22Rv1 (cell line): ENCODE results near the gene RNU1-3.
"Not testable (repeated sequence)": the region's sequence is repeated elsewhere in the genome, so short reads cannot be mapped to it uniquely, and the experiment has no call there.

ENCODE experiments used
- CTCF ChIP-seq: fragments of 450-650 bp; IDR thresholded peaks from 2 replicates; pipeline ENCODE4 v1.5.1; 2017; ENCODE audit warnings: mild to moderate bottlenecking
- ZFX ChIP-seq: fragments of 450-650 bp; IDR thresholded peaks from 2 replicates; pipeline ENCODE4 v1.6.1; 2017; ENCODE audit warnings: antibody characterized with exemption, borderline replicate concordance

- not testable (repeated sequence) for TF ChIP-seq CTCF, ZFX
These were observed 24.4 kb upstream of the RNU1-3 start for GRCh38 chr1:16690971-16691682.
